Measurements from ENCODE around the gene ARFGEF2.

GRCh38 chr20:48941467-48941866 is 20.0 kb downstream of the ARFGEF2 start:
- TF ChIP-seq CEBPB (IDR thresholded peaks at IDR 0.05; ENCODE audit: borderline replicate concordance in 1 of 2, low read depth in 2 of 2, low read length in 2 of 2) (no peak), CREB1 (IDR thresholded peaks at IDR 0.05; ENCODE audit: low read depth) (no peak), MAX (IDR thresholded peaks at IDR 0.05; ENCODE audit: low read depth, low read length) (no peak), GABPA (IDR thresholded peaks at IDR 0.05; ENCODE audit: low read depth) (no peak)
